Neutrophil (primary cell): ENCODE data around the gene SOS2.
"Not testable (repeated sequence)": the region's sequence is repeated elsewhere in the genome, so short reads cannot be mapped to it uniquely, and the experiment has no call there.

Experiments
- H3K27ac ChIP-seq: fragments of 200-600 bp; sonication (generic); 2 replicates; pipeline ENCODE4 v1.5.1; 2016; ENCODE audit warnings: mild to moderate bottlenecking, moderate library complexity
- H3K27me3 ChIP-seq: fragments of 200-600 bp; sonication (generic); 2 replicates; pipeline ENCODE4 v1.6.0; 2016; ENCODE audit warnings: mild to moderate bottlenecking
- H3K36me3 ChIP-seq: fragments of 200-600 bp; sonication (generic); 2 replicates; pipeline ENCODE4 v1.5.1; 2017
- H3K4me1 ChIP-seq, 2 experiments: fragments of 200-600 bp in 1 of 2; sonication (generic) in 1 of 2; 1 replicate in 1 of 2; 2 replicates in 1 of 2; pipeline versions ENCODE4 v1.5.1 to v1.6.1; 2013 to 2016; ENCODE audit warnings: low read depth in 1 of 2, low read length in 1 of 2, mild to moderate bottlenecking in 1 of 2, moderate library complexity in 1 of 2; ENCODE audit not compliant: control insufficient read depth in 1 of 2, insufficient read depth in 1 of 2
- H3K4me3 ChIP-seq, 2 experiments: fragments of 200-600 bp in 1 of 2; sonication (generic) in 1 of 2; 1 replicate in 1 of 2; 2 replicates in 1 of 2; pipeline ENCODE4 v1.5.1; 2013 to 2016; ENCODE audit warnings: low read depth in 1 of 2, low read length in 1 of 2, mild to moderate bottlenecking in 1 of 2, moderate library complexity in 1 of 2
- H3K9me3 ChIP-seq: fragments of 200-600 bp; sonication (generic); 2 replicates; pipeline ENCODE4 v1.5.1; 2016
- CTCF ChIP-seq: fragments of 200-600 bp; sonication (generic); IDR thresholded peaks from 2 replicates; pipeline ENCODE4 v1.5.1; 2016; ENCODE audit warnings: antibody characterized with exemption

The SOS2 gene

GRCh38 chr14:50085570-50086320 is 145.6 kb downstream of the SOS2 start:
- Histone ChIP-seq H3K27ac (no peak overlapping the region), H3K4me1 (no peaks in the 10 kb centered on the region), H3K9me3 (no peaks in the 10 kb centered on the region)

GRCh38 chr14:50084666-50085065 is 146.7 kb downstream of the SOS2 start:
- H3K36me3 ChIP-seq, result peaks cover 25% of the 10 kb centered on the region
- TF ChIP-seq CTCF, result no peak
- H3K27me3 ChIP-seq, result no peaks in the 10 kb centered on the region
- no peak overlapping the region for H3K4me3 ChIP-seq
- no peak overlapping the region for H3K27ac ChIP-seq
- H3K9me3 ChIP-seq, result no peaks in the 10 kb centered on the region
- no peaks in the 10 kb centered on the region for H3K4me1 ChIP-seq

More at GRCh38 chr14:50085570-50086320, 145.6 kb downstream of the SOS2 start:
- Histone ChIP-seq H3K27me3 (no peaks in the 10 kb centered on the region), H3K4me3 (no peak overlapping the region), H3K36me3 (peaks cover 25% of the 10 kb centered on the region)
- no peak for TF ChIP-seq CTCF

- H3K4me3 ChIP-seq, result no peak overlapping the region
- peaks cover 17% of the 10 kb centered on the region for H3K36me3 ChIP-seq
- no peak for TF ChIP-seq CTCF
- H3K27me3 ChIP-seq, result no peaks in the 10 kb centered on the region
- no peak overlapping the region for H3K27ac ChIP-seq
- H3K9me3 ChIP-seq, result no peaks in the 10 kb centered on the region
- H3K4me1 ChIP-seq, result no peaks in the 10 kb centered on the region
These were observed 147.7 kb downstream of the SOS2 start for GRCh38 chr14:50083467-50084337.

- H3K36me3 ChIP-seq, result peaks cover 9% of the 10 kb centered on the region
- H3K27ac ChIP-seq, result no peak overlapping the region
- no peak overlapping the region for H3K4me3 ChIP-seq
- TF ChIP-seq CTCF, result no peak
- H3K9me3 ChIP-seq, result no peaks in the 10 kb centered on the region
- H3K4me1 ChIP-seq, result no peaks in the 10 kb centered on the region
- no peaks in the 10 kb centered on the region for H3K27me3 ChIP-seq
These were observed 148.5 kb downstream of the SOS2 start for GRCh38 chr14:50082784-50083466.

GRCh38 chr14:50082308-50082742 is 149.1 kb downstream of the SOS2 start:
- Histone ChIP-seq H3K4me3 (no peak overlapping the region), H3K27ac (no peak overlapping the region), H3K9me3 (no peaks in the 10 kb centered on the region), H3K4me1 (no peaks in the 10 kb centered on the region), H3K27me3 (no peaks in the 10 kb centered on the region), H3K36me3 (peaks cover 4% of the 10 kb centered on the region)
- TF ChIP-seq CTCF, result no peak

- not testable (repeated sequence) for H3K36me3 ChIP-seq, H3K27ac ChIP-seq, H3K9me3 ChIP-seq, H3K27me3 ChIP-seq, H3K4me3 ChIP-seq, H3K4me1 ChIP-seq
These were observed 152.3 kb downstream of the SOS2 start for GRCh38 chr14:50079103-50079502.

GRCh38 chr14:50073663-50074062 is 157.7 kb downstream of the SOS2 start:
- H3K4me1 ChIP-seq, H3K36me3 ChIP-seq, H3K27me3 ChIP-seq, H3K27ac ChIP-seq, H3K4me3 ChIP-seq, H3K9me3 ChIP-seq: not testable (repeated sequence)
